ENCODE measurements around the gene CPT1C. TPM values are rescaled to one million over a fixed set of nuclear protein-coding genes. Genes with fewer than 3 reads are reported as not detected.
A peak's percentile ranks its signal among the peaks of the same experiment; 100 is the strongest.

The CPT1C gene
- total RNA-seq, 1 donor from 2014 or later, result 3.1 TPM

DNA sequence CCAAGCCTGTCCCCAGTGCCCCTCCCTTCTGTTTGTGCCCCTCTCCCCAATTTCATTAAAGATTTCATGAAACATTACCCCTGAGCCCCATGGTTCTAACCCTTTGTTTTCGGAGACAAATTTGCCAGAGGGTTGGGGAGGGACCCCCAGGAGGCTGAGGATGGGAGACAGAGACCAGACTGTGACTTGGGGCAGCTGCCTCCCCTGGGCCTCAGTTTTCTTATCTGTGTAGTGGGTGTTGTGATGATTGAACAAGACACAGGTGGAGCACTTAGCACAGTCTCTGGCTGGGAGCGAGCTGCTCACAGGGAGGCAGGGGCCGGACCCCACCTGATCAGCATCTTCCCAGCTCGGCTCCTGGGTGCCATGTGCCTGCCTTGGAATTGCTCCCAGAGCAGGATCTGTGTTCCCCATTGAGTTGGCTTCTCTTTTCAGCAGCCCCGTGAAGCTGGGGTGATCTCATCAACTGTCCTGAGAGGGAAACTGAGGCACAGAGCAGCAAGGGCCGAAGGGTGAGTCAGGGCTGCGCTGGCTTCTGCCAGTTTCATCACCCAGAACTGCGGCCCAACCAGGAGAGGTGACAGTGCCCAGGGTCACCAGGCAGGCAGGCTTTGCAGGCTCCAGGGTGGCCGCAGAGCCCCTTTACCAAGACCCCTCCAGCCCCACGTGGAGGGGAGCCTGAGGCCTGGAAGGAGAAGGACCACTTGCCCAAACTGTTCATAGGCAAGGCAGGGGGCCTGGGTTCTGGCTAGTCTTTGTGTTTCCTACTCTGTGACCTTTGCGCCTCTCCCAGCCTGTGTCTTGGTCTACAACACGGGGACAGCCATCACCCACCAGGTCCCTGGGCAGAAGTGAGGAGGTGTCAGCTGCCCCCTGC is 32.1 kb upstream of the CPT1C start:
- DNase-seq (ENCODE audit: low spot score), result no peak
- intact Hi-C loops (cut with DNase I), result no loop called here

DNA sequence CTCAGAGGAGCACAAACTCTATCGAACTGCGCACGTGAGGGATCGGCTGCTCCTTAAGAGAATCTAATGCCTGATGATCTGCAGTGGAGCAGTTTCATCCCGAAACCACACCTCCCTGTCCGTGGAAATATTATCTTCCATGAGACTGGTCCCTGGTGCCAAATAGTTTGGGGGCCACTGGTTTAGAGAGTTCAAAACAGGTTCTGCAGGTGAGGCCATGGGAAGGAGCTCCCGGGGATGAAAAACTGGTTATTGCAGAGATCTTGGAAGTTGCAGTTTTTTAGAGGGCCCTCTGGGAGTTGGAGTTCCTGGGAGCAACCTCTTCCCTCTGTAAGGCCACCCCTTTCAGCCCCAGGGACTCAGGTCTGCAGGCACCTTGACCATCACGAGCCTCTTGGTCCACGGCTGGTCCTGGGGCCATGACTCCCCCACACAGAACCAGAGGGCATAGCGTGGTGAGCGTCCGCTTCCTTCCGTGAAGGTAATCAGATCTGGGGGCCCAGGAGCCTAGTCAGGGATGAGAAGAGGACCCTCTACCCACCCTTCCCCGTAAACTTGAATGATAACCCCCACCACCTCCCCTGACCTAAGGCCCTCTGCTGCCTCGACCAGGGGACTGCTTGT is 30.5 kb upstream of the CPT1C start:
- intact Hi-C loops (cut with DNase I), result no loop called here

DNA sequence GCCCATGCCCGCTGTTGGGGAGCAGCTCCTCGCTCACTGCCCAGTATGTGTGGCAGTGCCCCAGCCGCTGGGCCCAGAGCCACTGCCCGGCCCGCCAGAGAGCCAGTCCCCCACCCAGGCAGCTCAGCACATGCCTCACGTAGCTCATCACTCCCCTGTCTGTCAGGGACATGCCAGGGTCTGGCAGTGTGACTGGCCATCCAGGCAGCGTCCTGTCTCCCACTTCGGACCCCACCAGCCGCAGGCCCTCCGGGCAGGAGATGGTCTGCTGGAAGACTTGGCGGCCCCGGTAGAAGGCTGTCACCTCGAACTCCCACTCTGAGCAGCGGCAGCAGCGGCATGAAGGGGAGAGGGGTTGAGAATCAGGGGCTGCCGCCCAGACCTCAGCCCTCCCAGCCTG is 28.9 kb upstream of the CPT1C start:
- intact Hi-C loops (cut with DNase I), result no loop called here
- no peak for DNase-seq (ENCODE audit: low spot score)

More for the DNA sequence above, 30.5 kb upstream of the CPT1C start:
- no peak for DNase-seq (ENCODE audit: low spot score)

DNA sequence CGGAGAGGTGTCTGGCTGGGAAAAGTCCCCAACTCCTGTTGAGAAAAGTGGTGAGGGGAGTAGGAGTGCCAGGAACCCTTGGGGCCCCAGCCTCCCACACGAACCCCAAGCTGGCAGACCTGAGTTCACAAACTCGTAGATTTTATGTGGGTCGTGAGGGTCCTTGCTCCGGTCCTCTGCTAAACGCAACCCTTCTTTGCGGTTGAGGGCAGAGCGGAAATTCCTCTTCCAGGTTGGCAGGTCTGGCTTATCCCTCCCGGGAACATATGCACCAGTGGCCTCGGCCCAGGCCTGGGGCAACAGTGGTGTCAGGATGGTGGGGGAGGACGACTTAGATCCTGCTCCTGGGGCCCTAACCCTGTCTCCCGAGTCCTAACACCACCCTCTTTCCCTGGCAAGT is 27.7 kb upstream of the CPT1C start:
- intact Hi-C loops (cut with DNase I), result no loop called here
- DNase-seq (ENCODE audit: low spot score), result no peak

DNA sequence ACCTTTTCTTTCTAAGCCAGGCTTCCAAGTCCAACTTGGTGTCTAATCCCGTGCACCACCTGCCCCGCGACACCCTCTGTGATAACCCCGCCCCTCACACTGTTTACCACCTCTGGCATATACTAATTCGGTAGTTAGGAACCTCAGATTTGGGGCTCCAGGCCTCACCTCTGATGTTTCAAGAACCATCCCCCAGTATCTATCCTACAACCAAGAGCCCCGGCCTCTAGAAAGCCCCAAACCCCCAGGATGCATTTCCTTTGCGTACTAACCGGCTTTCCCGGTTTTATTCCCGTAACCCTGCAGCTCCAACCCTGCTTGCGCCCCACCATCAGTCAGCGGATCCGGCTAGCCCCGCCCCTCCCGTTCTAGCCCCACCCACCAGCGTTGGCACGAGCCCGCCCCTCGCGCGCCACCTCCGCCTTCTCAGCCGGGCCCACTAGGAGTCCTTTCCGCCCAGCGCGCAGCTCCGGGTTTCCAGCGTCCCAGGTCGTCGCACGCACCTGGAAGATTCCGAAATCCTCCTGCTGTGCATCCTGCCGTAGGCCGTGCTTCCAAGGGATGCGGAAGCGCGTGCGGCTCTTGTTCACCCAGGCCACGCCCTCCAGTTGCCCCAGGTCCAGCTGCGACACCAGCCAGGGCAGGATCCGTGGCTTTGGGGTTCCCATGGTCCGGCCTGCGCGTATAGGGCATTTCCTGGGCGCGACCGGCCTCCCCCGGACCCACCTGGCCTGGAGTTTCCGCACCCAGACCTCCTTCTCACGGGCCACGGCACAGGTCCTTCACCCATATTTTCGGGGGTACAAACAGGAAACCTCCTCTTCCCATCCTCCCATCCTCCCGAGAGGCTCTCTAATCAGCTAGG is 26.5 kb upstream of the CPT1C start:
- intact Hi-C loops (cut with DNase I), result loop anchor here (2.0 kb wide), 1 partner anchor 22 kb away; the partner anchor contains the start of gene SCAF1
- peak; percentile 96 for DNase-seq (ENCODE audit: low spot score)

DNA sequence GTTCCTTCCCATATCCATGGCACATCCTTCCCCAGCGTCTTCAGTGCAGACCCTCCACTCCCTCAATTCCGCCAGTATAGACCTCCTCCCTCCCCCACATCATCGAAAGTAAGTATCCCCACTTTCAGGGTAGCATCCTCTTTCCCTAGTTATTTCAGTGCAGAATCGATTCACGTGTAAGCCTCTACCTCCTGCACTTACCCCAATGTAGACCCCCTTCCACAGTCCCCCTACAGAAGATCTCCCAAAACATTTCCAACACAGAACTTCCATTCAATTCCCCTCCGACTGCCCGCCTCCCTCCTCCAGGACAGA is 25.9 kb upstream of the CPT1C start:
- no peak for DNase-seq (ENCODE audit: low spot score)
- intact Hi-C loops (cut with DNase I), result loop anchor here (2.0 kb wide), 1 partner anchor 22 kb away; the partner anchor contains the start of gene SCAF1

DNA sequence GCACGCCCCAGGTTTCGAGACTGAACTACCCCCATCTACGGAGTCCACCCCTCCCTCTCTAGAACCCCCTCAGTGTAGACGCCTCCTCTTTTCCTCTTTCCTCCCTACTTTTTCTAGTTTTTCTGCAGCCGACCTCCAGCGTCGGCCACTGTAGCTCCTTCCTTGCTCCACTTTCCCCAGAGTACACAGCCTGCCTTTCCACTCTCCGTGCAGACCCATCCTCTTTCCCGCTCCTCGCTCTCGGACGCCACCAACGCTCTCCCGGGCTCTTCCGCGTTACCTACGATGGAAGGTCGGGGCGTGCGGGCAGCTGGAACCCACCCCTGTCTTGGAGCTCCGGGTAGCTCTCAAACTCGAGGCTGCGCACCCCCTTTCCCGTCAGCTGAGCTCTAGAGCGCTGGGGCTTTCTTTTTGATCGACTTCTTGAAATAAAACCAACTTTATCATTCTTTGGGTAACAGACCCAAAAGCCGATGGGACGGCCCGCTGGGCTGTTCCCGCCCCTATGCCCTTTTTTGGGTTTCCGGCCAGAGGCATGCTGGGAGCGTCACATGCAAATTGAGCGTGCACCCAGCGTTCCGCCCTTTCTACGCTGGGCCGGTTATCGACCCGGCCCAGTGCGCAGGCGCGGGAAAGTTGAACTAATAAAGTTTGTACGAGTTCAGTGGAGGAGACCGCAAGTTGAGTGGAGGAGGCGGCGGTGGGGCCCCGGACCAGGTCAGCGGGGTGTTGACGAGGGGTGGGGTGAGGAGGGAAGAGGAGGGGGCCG is 25.4 kb upstream of the CPT1C start, which contains the start of the genes BCL2L12 and IRF3:
BCL2L12 (plus strand) TSS at position 583 of the 769 bp plus-strand sequence. CDS start 760 bp downstream, outside the sequence.
IRF3 (minus strand) TSS at position 507 of the 769 bp plus-strand sequence. CDS start 1,019 bp downstream, outside the sequence.
- intact Hi-C loops (cut with DNase I), result loop anchor here (2.0 kb wide), 1 partner anchor 23 kb away; the partner anchor contains the start of gene SCAF1
- DNase-seq (ENCODE audit: low spot score), result peak; percentile 99

DNA sequence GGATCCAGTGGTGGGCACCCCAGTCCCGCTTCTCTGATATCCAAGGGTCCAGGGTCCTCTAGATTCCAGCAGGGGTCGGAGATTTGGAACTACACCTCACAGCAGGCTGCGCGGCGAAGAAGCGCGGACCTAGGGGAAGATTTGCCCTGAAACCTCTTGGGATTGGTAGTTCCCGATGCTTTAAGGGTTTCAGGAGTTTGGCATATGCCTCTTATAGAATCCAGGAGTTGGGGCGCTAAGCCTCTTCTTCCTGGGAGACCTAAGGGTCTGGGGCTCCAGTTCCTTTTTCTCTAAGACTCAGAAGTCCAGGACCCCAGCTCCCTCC is 24.8 kb upstream of the CPT1C start:
- intact Hi-C loops (cut with DNase I), result no loop called here

DNA sequence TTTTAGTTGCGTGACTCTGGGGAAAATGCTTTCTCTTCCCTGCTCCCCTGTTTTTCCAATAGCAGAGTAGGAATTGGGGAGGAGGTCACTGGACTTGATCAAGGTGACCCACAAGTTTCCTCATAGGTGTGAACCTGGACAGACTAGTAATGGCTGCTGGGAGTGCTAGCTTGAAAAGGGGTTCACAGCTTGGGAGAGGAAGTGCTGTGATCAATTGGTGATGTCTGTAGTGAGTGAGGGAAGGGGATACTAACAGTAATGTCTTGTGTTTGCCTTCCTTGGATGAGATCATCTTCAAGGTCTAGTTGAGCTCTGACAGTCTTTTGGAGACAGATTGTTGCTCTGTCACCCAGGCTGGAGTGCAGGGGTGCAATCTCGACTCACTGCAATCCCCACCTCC is 23.4 kb upstream of the CPT1C start:
- intact Hi-C loops (cut with DNase I), result no loop called here
- no peak for DNase-seq (ENCODE audit: low spot score)

More for the DNA sequence above, 24.8 kb upstream of the CPT1C start:
- no peak for DNase-seq (ENCODE audit: low spot score)

DNA sequence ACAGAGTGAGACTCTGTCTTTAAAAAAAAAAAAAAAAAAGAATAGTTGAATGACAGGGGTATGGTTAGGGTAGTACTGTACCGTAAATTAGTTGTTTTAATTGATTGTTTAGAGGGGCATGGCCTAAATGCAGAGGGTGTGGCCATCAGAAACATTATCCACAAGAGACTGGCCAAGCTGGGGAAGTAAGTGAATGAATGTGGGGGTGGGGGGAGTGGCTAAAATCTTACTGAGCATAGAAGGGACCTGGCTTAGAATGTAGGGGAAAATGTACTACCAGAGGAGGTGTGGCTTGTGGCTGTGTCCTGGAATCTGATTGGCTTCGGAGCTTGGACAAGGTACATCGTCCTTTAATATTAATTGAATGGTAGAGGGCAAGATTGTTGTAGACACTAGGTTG is 21.4 kb upstream of the CPT1C start:
- DNase-seq (ENCODE audit: low spot score), result no peak
- intact Hi-C loops (cut with DNase I), result no loop called here

DNA sequence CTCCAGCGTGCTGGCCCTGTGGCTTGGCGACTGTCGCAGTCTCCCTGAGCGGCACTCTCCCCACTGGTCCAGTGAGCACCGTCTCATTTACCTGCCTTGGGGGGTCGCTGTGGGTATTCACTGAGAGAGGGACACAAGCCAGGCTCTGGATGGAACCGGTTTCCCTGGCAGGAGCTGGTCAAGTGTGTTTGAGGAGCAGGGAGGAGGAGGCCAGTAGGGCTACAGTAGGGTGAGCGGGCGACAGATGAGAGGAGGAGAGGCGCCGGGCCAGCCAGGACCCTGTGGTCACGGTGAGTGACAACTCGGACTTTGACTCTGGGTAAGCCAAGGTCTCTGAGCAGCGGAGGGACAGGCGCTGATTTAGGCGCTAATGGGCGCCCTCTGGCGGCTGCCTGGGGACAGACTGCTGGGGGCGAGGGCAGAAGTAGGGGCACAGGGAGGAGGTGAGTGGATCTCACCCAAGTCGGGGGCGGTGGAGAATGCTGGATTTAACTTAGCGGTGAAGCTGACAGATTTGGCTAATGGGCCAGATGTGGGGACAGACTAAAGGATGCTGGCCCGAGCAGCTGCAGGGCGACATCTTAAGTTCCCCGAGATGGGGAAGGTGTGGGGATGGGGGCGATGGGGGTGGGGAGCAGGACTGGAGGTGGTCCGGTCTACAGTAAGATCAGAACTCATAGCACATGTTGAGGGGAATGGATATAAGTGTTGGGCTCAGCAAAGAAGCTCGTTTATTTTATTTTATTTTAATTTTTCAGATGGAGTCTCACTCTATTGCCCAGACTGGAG is 18.6 kb upstream of the CPT1C start:
- intact Hi-C loops (cut with DNase I), result no loop called here
- DNase-seq (ENCODE audit: low spot score), result peak; percentile 91

DNA sequence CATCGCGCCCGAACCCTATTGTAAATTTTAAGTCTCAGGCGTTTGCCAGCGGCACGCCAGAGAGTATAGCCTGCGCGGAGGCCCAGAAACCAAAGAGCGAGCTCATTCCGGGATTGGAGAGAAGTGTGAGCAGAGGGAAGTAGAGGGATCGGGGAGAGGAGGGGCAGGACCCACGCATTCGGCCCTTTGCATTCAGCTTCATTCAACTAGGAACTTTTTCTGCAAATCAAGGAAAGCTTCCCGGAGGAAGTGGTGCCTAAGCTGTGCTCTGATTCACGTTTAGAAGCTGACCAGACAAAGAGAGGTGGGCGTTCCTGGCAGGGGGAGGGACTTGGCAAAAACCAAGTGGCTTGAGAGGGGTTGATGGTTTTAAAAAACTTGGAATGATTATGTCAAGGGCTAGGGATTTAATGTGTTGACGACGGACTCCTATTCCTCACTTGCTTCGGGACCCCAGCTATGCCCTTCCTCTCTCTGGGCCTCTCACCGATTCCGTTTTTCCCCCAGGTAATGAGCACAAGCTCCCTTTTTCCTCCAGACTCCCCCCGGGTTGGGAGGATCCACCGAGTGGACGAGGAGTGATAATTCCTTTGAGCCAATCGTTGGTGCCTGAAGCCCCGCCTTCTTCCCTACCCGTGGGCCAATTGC is 14.7 kb upstream of the CPT1C start:
- peak; percentile 90 for DNase-seq (ENCODE audit: low spot score)
- intact Hi-C loops (cut with DNase I), result loop anchor here (2.0 to 5.0 kb wide), 3 partner anchors 35 to 179 kb away; partner anchors contain the start of genes PRR12, RPS11 and RRAS

DNA sequence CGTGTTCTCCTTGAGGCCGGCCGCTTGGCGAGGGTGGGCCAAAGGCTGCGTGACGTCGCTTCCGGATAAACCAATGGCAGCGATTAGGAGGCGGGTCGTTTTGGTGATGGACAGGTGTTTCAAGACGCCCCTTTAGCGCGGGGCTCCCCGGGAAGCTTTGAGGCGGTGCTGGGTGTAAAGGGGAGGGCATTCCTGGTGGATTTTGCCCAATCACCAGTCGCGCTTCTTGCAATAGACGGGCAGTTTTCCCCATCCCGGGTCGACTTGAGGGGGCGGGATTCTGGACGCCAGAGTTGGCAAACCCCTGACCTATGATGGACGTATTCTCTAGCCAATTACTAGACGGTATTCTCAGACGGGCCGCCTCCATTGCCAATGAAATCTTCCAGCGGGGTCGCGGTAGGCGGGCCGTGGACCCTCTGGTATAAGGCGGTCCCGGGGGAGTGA is 14.1 kb upstream of the CPT1C start:
- DNase-seq (ENCODE audit: low spot score), result peak; percentile 100
- intact Hi-C loops (cut with DNase I), result loop anchor here (2.0 to 5.0 kb wide), 3 partner anchors 36 to 180 kb away; partner anchors contain the start of genes PRR12, RPS11 and RRAS

DNA sequence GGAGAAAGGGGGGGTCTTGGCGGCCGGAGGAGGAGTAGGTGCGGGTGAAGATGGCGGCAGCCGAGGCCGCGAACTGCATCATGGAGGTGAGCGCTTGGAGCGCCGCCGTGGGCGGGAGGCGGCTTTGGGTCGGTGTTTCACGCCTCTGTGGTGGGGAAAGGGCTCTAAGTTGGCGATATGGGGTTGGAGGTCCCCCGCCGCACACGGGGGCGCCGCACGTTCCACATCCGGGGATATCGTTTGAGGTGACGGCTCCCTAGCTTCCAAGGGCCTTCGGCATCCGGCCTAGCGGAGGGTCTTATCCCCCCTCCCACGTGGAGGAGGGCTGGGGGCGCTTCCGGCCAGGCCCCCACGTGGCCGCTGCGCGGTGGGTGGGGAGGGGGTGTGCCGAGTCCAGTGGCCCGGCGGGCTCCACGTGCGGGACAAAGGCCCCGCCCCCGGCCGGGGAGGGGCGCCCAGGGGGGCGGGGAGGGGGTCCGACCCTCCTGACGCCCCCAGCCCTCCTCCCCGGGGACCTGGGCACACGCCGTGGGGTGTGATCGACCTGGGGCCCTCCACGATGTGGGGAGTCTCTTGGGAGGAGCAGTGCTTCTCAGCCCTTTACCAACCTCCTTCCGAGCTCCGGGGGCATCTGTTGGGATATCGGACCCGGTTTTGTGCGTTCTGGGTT is 13.6 kb upstream of the CPT1C start, which contains the start of gene PRMT1:
PRMT1 (plus strand) TSS at position 41 of the 670 bp plus-strand sequence; CDS start at position 51, 10 bp downstream.
- DNase-seq (ENCODE audit: low spot score), result no peak
- intact Hi-C loops (cut with DNase I), result loop anchor here (2.0 to 5.0 kb wide), 3 partner anchors 37 to 180 kb away; partner anchors contain the start of genes PRR12, RPS11 and RRAS

DNA sequence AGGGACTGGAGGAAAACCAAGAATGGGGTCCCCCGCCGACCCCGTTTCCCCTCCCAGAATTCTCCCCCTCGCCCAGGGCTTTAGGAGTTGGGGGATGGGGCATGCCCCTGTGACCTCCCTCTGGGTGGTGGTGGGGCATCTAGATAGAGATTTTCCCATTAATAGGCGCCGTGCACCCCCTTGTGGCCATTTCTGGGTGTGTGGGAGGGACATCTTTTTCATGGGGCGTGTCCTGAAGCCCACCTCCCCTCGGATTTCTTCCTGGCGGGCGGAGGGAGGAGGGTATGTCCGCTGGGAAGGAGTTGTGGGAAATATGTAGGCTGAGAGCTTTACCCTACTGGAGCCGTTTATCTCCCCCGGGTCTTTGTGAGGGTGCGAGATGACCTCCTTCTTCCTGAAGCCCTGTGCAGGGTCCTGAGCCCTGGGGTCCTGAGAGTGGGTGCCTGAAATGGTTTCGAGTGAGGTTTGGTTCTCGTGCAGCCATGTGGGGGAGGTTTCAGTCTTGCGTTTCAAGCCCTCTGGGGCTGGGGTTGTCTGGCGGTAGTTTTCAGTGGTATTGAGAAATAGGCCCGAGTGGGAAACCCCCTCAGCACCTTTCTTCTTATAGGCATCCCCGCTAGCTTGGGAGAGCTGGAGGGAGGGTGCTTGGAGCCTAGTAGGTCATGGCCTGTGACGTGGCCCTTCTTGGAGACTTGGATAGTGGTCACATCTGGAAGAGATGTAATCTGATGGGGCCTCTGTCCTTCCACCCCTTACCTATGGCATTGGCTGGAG is 12.8 kb upstream of the CPT1C start:
- intact Hi-C loops (cut with DNase I), result loop anchor here (2.0 to 5.0 kb wide), 3 partner anchors 37 to 181 kb away; partner anchors contain the start of genes PRR12, RPS11 and RRAS
- DNase-seq (ENCODE audit: low spot score), result no peak

Measured in cardiac septum (tissue), 1 donor.